Keratinocyte (primary cell): ENCODE data around the gene ALPK1.

Source experiments
- CTCF ChIP-seq, 3 experiments: IDR thresholded peaks in 1 of 3; conservative IDR thresholded peaks in 1 of 3; optimal IDR thresholded peaks in 1 of 3; 2 replicates in 2 of 3; 3 replicates in 1 of 3; pipeline versions ENCODE3 to v1.5.1; 2011; ENCODE audit warnings: low read length in 3 of 3, mild to moderate bottlenecking in 3 of 3, moderate library complexity in 2 of 3, control low read depth in 1 of 3, inconsistent platforms in 1 of 3; ENCODE audit not compliant: insufficient read depth in 2 of 3; ENCODE audit errors: extremely low read depth in 1 of 3
- EZH2 ChIP-seq: IDR thresholded peaks from one replicate; pipeline ENCODE4 v1.6.1; 2012; ENCODE audit warnings: inconsistent platforms, mild to moderate bottlenecking, low read length, moderate library complexity

DNA sequence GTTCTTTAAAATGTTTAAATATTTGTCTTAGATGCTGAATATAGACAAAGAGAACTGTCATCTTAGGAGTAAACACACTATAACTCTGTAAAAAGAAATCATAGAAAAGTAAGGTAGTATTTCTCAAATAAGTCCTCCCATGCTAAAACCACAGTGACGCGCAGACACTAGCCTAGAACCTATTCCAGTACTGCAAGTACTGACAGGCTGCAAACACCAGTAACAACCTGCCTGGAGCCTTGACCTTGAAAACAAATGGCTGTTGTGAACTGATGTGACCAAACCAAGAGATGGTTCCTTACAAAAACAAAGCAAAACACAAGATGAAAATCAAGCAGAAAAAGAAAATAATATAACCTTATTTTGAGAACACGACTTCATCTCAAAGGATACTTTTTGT is 19.9 kb upstream of the ALPK1 start:
- TF ChIP-seq EZH2 = no peak
- no peak for TF ChIP-seq CTCF (optimal IDR thresholded peaks at IDR 0.05 in 1 of 3, IDR thresholded peaks at IDR 0.05 in 1 of 3, conservative IDR thresholded peaks at IDR 0.05 in 1 of 3; ENCODE audit: extremely low read depth in 1 of 3, insufficient read depth in 2 of 3, low read length in 3 of 3)
